H1 (cell line): Measurements from ENCODE around the gene TRABD2B. TPM values are rescaled to one million over a fixed set of nuclear protein-coding genes. Genes with fewer than 3 reads are reported as not detected.

ENCODE experiments used
- CTCF ChIA-PET: fragments of 300-600 bp; sonication (Branson Sonifier 250); formaldehyde crosslinking; loops from one replicate; lab custom pipeline; 2021; ENCODE audit not compliant: partially characterized antibody; lab: Charles Lee
- POLR2A ChIA-PET: fragments of 300-600 bp; sonication (Branson Sonifier 250); formaldehyde crosslinking; loops from one replicate; lab custom pipeline; 2021; ENCODE audit warnings: inconsistent platforms; ENCODE audit not compliant: partially characterized antibody; lab: Charles Lee
- DNase-seq, 2 experiments: peaks; one replicate each; pipeline versions ENCODE4 v3.0.0 to v3.0.0-alpha.2; 2010 to 2022; ENCODE audit warnings: low spot score in 2 of 2, low read depth in 1 of 2, mixed read lengths in 1 of 2
- FAIRE-seq: peaks from 2 replicates; lab custom pipeline; 2011; peaks lifted over from hg19 to GRCh38; lab: Jason Lieb, UNC
- H2AFZ ChIP-seq: 2 replicates; pipeline ENCODE4 v1.8.1; 2012; ENCODE audit warnings: low read length, inconsistent platforms
- H2AK5ac ChIP-seq: 2 replicates; pipeline ENCODE4 v1.6.1; 2013; ENCODE audit warnings: low read depth, low read length
- H2BK120ac ChIP-seq: replicated peaks from 2 replicates; pipeline ENCODE3; 2013; ENCODE audit warnings: low read depth, low read length, inconsistent platforms
- H2BK12ac ChIP-seq: 2 replicates; pipeline ENCODE4 v1.6.1; 2013; ENCODE audit warnings: low read depth, low read length
- H2BK15ac ChIP-seq: 2 replicates; pipeline ENCODE4 v1.6.1; 2013; ENCODE audit warnings: low read length
- H2BK20ac ChIP-seq: 2 replicates; pipeline ENCODE4 v1.6.1; 2013; ENCODE audit warnings: low read length
- H2BK5ac ChIP-seq: 2 replicates; pipeline ENCODE4 v1.6.1; 2013; ENCODE audit warnings: low read depth, low read length
- H3K14ac ChIP-seq: 2 replicates; pipeline ENCODE4 v1.6.1; 2013; ENCODE audit warnings: inconsistent platforms; ENCODE audit not compliant: insufficient read length
- H3K18ac ChIP-seq: 2 replicates; pipeline ENCODE4 v1.6.1; 2013; ENCODE audit warnings: low read length; ENCODE audit errors: extremely low read depth
- H3K23ac ChIP-seq: 2 replicates; pipeline ENCODE4 v1.6.1; 2013; ENCODE audit warnings: inconsistent platforms; ENCODE audit not compliant: insufficient read length
- H3K23me2 ChIP-seq: 2 replicates; pipeline ENCODE4 v1.6.1; 2013; ENCODE audit warnings: low read depth, low read length
- H3K27ac ChIP-seq: 2 replicates; pipeline ENCODE4 v1.6.1; 2011; ENCODE audit warnings: low read depth, low read length, inconsistent platforms
- H3K27me3 ChIP-seq, 4 experiments: replicated peaks in 1 of 4; 1 replicate in 1 of 4; 2 replicates in 3 of 4; pipeline versions ENCODE4 v1.6.1 to v1.8.1; 2011 to 2013; ENCODE audit warnings: low read length in 3 of 4, mild to moderate bottlenecking in 3 of 4, inconsistent platforms in 2 of 4, mixed read lengths in 2 of 4, moderate library complexity in 1 of 4; ENCODE audit not compliant: control insufficient read depth in 3 of 4, insufficient read depth in 3 of 4; ENCODE audit errors: extremely low read depth in 1 of 4
- H3K36me3 ChIP-seq, 4 experiments: 2 replicates each; pipeline versions ENCODE4 v1.6.1 to v1.8.1; 2011 to 2013; ENCODE audit warnings: mild to moderate bottlenecking in 4 of 4, low read length in 3 of 4, moderate library complexity in 2 of 4, control low read depth in 1 of 4, inconsistent platforms in 1 of 4; ENCODE audit not compliant: insufficient read depth in 4 of 4, control insufficient read depth in 2 of 4
- H3K4ac ChIP-seq: replicated peaks from 2 replicates; pipeline ENCODE3; 2013; ENCODE audit warnings: low read length, low read depth, mixed read lengths, inconsistent platforms; ENCODE audit not compliant: insufficient read length
- H3K4me1 ChIP-seq, 4 experiments: replicated peaks in 1 of 4; 1 replicate in 1 of 4; 2 replicates in 3 of 4; pipeline versions ENCODE4 v1.6.1 to v1.8.1; 2011 to 2013; ENCODE audit warnings: low read length in 3 of 4, inconsistent platforms in 2 of 4, mixed read lengths in 1 of 4; ENCODE audit not compliant: insufficient read depth in 4 of 4, control insufficient read depth in 3 of 4
- H3K4me2 ChIP-seq, 2 experiments: 2 replicates each; pipeline versions ENCODE4 v1.6.1 to v1.8.1; 2011 to 2013; ENCODE audit warnings: low read depth in 2 of 2, low read length in 2 of 2, control low read depth in 1 of 2, inconsistent platforms in 1 of 2, mild to moderate bottlenecking in 1 of 2; ENCODE audit not compliant: insufficient read depth in 1 of 2
- H3K4me3 ChIP-seq, 4 experiments: fragments of 200-600, 300-600 bp in 1 of 4; sonication (generic), shearing (Covaris generic), sonication (Bioruptor Twin) in 1 of 4; 2 replicates each; pipeline versions ENCODE4 v1.5.1 to v1.8.1; 2011 to 2016; ENCODE audit warnings: low read length in 4 of 4, low read depth in 3 of 4, control low read depth in 2 of 4, inconsistent platforms in 2 of 4, mild to moderate bottlenecking in 2 of 4, mixed read lengths in 1 of 4, moderate library complexity in 1 of 4; ENCODE audit not compliant: insufficient read depth in 2 of 4; ENCODE audit errors: extremely low read depth in 1 of 4
- H3K56ac ChIP-seq: replicated peaks from 2 replicates; pipeline ENCODE3; 2013; ENCODE audit warnings: low read depth, mild to moderate bottlenecking, mixed read lengths, low read length, inconsistent platforms; ENCODE audit not compliant: insufficient read length
- H3K79me1 ChIP-seq: 2 replicates; pipeline ENCODE4 v1.6.1; 2013; ENCODE audit warnings: low read depth, low read length, control low read depth
- H3K79me2 ChIP-seq, 2 experiments: 2 replicates each; pipeline versions ENCODE4 v1.6.1 to v1.8.1; 2012 to 2013; ENCODE audit warnings: low read length in 2 of 2, mild to moderate bottlenecking in 2 of 2, inconsistent platforms in 1 of 2; ENCODE audit not compliant: insufficient read depth in 2 of 2, control insufficient read depth in 1 of 2
- H3K9ac ChIP-seq, 4 experiments: replicated peaks in 1 of 4; 1 replicate in 1 of 4; 2 replicates in 3 of 4; pipeline versions ENCODE4 v1.6.1 to v1.8.1; 2011 to 2013; ENCODE audit warnings: low read depth in 3 of 4, low read length in 3 of 4, control low read depth in 2 of 4, mild to moderate bottlenecking in 2 of 4, moderate library complexity in 2 of 4, inconsistent platforms in 1 of 4; ENCODE audit errors: extremely low read depth in 1 of 4
- H3K9me3 ChIP-seq, 2 experiments: 2 replicates each; pipeline versions ENCODE4 v1.6.1 to v1.8.1; 2012 to 2013; ENCODE audit warnings: mild to moderate bottlenecking in 2 of 2, moderate library complexity in 2 of 2, control low read depth in 1 of 2, inconsistent platforms in 1 of 2, low read depth in 1 of 2, low read length in 1 of 2, mixed read lengths in 1 of 2; ENCODE audit not compliant: insufficient read depth in 2 of 2
- H4K20me1 ChIP-seq, 2 experiments: replicated peaks in 1 of 2; 2 replicates each; pipeline versions ENCODE3 to v1.8.1; 2011 to 2013; ENCODE audit warnings: inconsistent platforms in 2 of 2, low read length in 2 of 2, mild to moderate bottlenecking in 1 of 2; ENCODE audit not compliant: insufficient read depth in 2 of 2, control insufficient read depth in 1 of 2
- H4K5ac ChIP-seq: 2 replicates; pipeline ENCODE4 v1.6.1; 2013; ENCODE audit warnings: low read length, low read depth, mixed read lengths, inconsistent platforms; ENCODE audit not compliant: insufficient read length
- H4K8ac ChIP-seq: 2 replicates; pipeline ENCODE4 v1.8.0; 2013; ENCODE audit warnings: mild to moderate bottlenecking, moderate library complexity, low read length, inconsistent platforms; ENCODE audit not compliant: insufficient read depth; ENCODE audit errors: extremely low read depth
- H4K91ac ChIP-seq: replicated peaks from 2 replicates; pipeline ENCODE3; 2013; ENCODE audit warnings: low read length, mixed read lengths, inconsistent platforms; ENCODE audit not compliant: insufficient read length
- E2F6 ChIP-seq: IDR thresholded peaks from 2 replicates; pipeline ENCODE4 v1.6.1; 2012; ENCODE audit warnings: inconsistent platforms
- YY1 ChIP-seq: IDR thresholded peaks from 2 replicates; pipeline ENCODE4 v1.6.1; 2011; ENCODE audit warnings: low read depth, mild to moderate bottlenecking, low read length
- WGBS, 2 experiments: shearing (Covaris generic) in 1 of 2; methylation state at CpG; one replicate each; pipeline versions ENCODE4 v1.1.6 to v1.1.7; 2013 to 2015; ENCODE audit warnings: low lambda C conversion rate in 2 of 2, mixed read lengths in 2 of 2, inconsistent platforms in 1 of 2, low coverage in 1 of 2, missing lambda C conversion rate in 1 of 2; ENCODE audit not compliant: insufficient replicate concordance in 2 of 2, insufficient coverage in 1 of 2, insufficient read length in 1 of 2; ENCODE audit errors: extremely low coverage in 1 of 2, missing lambda C conversion rate in 1 of 2; 5-methylcytosine and 5-hydroxymethylcytosine counted together
- polyA plus RNA-seq, 7 experiments: library from polyadenylated mRNA; depleted of rRNA in 3 of 7; stranded (reverse) in 5 of 7; unstranded in 2 of 7; fragments of >200 nt in 5 of 7; fragments of 200-250 nt in 2 of 7; gene quantifications; 1 replicate in 5 of 7; 2 replicates in 1 of 7; 4 replicates in 1 of 7; pipeline versions ENCODE4 v1.2.1 to v1.2.3, GENCODE V29; 2011 to 2013; ENCODE audit warnings: missing spikeins in 2 of 7, mixed read lengths in 2 of 7
- total RNA-seq: library from RNA; stranded (reverse); fragmentation: NEBNext Ultra II Directional; extraction: Animal tissue kit (Norgen Biotek cat#: 25700); gene quantifications from 2 replicates; pipeline ENCODE4 v1.2.1, GENCODE V29; 2021
- TF ChIP-seq, protein P1 (sequence below): IDR thresholded peaks from 2 replicates; pipeline ENCODE4 v1.6.1; 2012; ENCODE audit warnings: inconsistent platforms

The TRABD2B gene
- total and polyA plus RNA-seq, 2 of the 8 experiments (the other 6 are each of a cell fraction or from before 2014, with no cell fraction given) = 0.95 to 3.4 TPM

DNA sequence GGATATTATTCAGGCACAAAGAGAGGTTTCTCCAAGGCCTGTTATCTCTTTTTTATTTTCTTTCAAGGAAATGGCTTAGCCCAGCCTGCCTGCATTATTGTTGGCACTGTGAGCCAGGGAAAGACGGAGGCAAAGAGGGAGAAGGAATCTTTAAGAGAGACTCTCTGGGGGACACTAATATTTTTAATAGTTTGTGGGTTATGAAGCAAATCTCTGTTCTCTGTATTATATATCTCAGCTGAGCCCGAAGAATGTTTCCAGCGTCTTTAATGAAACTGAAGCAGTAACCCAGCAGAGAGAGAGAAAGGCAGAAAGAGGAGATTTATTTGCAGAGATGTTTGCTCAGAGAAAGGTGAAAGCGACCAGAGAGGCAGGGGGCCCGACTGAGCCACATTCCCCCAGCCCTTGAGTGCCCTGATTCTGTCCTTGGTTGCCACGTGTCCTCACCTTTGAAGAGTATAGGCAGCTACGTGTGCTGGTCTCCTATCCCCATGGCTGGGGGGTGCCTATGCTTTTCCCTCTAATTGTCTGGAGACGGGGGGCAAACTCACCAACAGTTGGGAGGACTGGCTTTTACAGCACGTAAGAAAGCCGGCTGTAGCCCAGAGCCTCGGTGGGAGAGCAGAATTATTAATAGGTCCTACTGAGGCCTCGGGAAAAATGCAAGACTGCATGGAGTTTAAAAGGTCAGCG is 166.4 kb downstream of the TRABD2B start:
- Histone ChIP-seq H2BK15ac (no peak overlapping the region), H4K8ac (no peak overlapping the region), H2BK20ac (no peak overlapping the region), H3K23ac (no peak overlapping the region), H3K4me3 (no peak overlapping the region), H3K36me3 (no peaks in the 10 kb centered on the region), H3K23me2 (no peaks in the 10 kb centered on the region), H3K27ac (no peak overlapping the region), H4K5ac (no peak overlapping the region), H4K91ac (no peak overlapping the region), H2AK5ac (no peak overlapping the region), H3K4me1 (peaks cover 3 to 8% (median 5%) of the 10 kb centered on the region in 4 experiments; a peak in 6 of 7 replicates), H3K4me2 (peak overlapping the region; percentile 7 to 26; a peak in 1 of 4 replicates), H2AFZ (no peak overlapping the region), H3K9ac (no peak overlapping the region), H3K14ac (no peak overlapping the region), H2BK5ac (no peak overlapping the region), H3K18ac (no peak overlapping the region), H3K79me2 (no peaks in the 10 kb centered on the region), H3K4ac (no peak overlapping the region), H3K79me1 (no peaks in the 10 kb centered on the region; the same call in none of the 2 replicates), H2BK120ac (no peak overlapping the region), H3K56ac (no peak overlapping the region), H4K20me1 (no peaks in the 10 kb centered on the region), H2BK12ac (no peak overlapping the region), H3K9me3 (no peaks in the 10 kb centered on the region; a peak in 2 of 4 replicates), H3K27me3 (peaks cover 0 to 4% (median 0%) of the 10 kb centered on the region in 4 experiments; a peak in 1 of 7 replicates)
- no peak for DNase-seq
- ChIA-PET POLR2A (no interaction called here), CTCF (interaction anchor here (0.5 kb wide), 1 partner anchor 69 kb away, joined by 3 read pairs; no protein-coding TSS in a partner anchor)
- 60% methylated on average over 13 of the region's 13 CpGs; no CpG with 5 or more reads in 1 of the 2 experiments for WGBS, 2 experiments
- TF ChIP-seq YY1 (no peak), E2F6 (peak; percentile 30; the same call in 1 of the 2 replicates)
- TF ChIP-seq, protein P1, sequence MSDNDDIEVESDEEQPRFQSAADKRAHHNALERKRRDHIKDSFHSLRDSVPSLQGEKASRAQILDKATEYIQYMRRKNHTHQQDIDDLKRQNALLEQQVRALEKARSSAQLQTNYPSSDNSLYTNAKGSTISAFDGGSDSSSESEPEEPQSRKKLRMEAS = 0 out of 2 replicates have a peak, but pooled peaks have one; percentile 42
- FAIRE-seq = no peak
